B cell (primary cell): ENCODE results near the gene BSND. TPM values are rescaled to one million over a fixed set of nuclear protein-coding genes. Genes with fewer than 3 reads are reported as not detected.

Experiments used
- ATAC-seq: fragments of 200-7000 bp; cut with Tn5 transposase; one replicate; pipeline ENCODE4 v1.10.0; 2021; ENCODE audit warnings: low read depth, mild to moderate bottlenecking, moderate number of reproducible peaks, moderate library complexity
- CTCF ChIA-PET: fragments of 350-600 bp; sonication (Branson Sonifier 250); formaldehyde crosslinking; loops from one replicate; lab custom pipeline; 2021; ENCODE audit warnings: antibody characterized with exemption, inconsistent platforms; lab: Charles Lee
- POLR2A ChIA-PET: fragments of 350-600 bp; sonication (Branson Sonifier 250); formaldehyde crosslinking; loops from one replicate; lab custom pipeline; 2021; ENCODE audit warnings: antibody characterized with exemption; lab: Charles Lee
- DNase-seq: peaks from one replicate; pipeline ENCODE4 v3.0.0; 2013
- H2AFZ ChIP-seq: 2 replicates; pipeline ENCODE4 v1.6.1; 2012; ENCODE audit warnings: mild to moderate bottlenecking, low read depth, low read length; ENCODE audit not compliant: insufficient read depth, poor library complexity, severe bottlenecking
- H3K27ac ChIP-seq, 2 donors: 1 replicate in 1 of 2; 2 replicates in 1 of 2; pipeline ENCODE4 v1.5.1; 2012 to 2013; ENCODE audit warnings: low read length in 2 of 2, mild to moderate bottlenecking in 2 of 2, moderate library complexity in 1 of 2
- H3K27me3 ChIP-seq, 4 experiments: fragments of 200-600 bp in 1 of 4; sonication (generic) in 1 of 4; replicated peaks in 1 of 4; 1 replicate in 2 of 4; 2 replicates in 2 of 4; pipeline versions ENCODE4 v1.6.1 to v1.7.0; 2013 to 2016; ENCODE audit warnings: low read length in 3 of 4, mild to moderate bottlenecking in 2 of 4, mixed read lengths in 1 of 4, moderate library complexity in 1 of 4; ENCODE audit not compliant: insufficient read depth in 4 of 4, control insufficient read depth in 3 of 4; ENCODE audit errors: control extremely low read depth in 1 of 4
- H3K36me3 ChIP-seq, 2 experiments: replicated peaks in 1 of 2; 1 replicate in 1 of 2; 2 replicates in 1 of 2; pipeline versions ENCODE4 v1.6.1 to v1.7.1; 2013; ENCODE audit warnings: low read length in 1 of 2; ENCODE audit not compliant: insufficient read depth in 2 of 2, control insufficient read depth in 1 of 2; ENCODE audit errors: control extremely low read depth in 1 of 2, extremely low read depth in 1 of 2
- H3K4me1 ChIP-seq, 2 donors: fragments of 200-600 bp in 1 of 2; sonication (generic) in 1 of 2; 1 replicate in 1 of 2; 2 replicates in 1 of 2; pipeline versions ENCODE4 v1.5.1 to v1.6.1; 2013 to 2017; ENCODE audit warnings: low read length in 2 of 2; ENCODE audit not compliant: control insufficient read depth in 2 of 2, insufficient read depth in 2 of 2
- H3K4me2 ChIP-seq: replicated peaks from 2 replicates; pipeline ENCODE3; 2012; ENCODE audit warnings: mild to moderate bottlenecking, low read depth, low read length; ENCODE audit not compliant: poor library complexity, severe bottlenecking
- H3K4me3 ChIP-seq, 5 experiments: fragments of 200-600 bp in 1 of 5; sonication (generic) in 1 of 5; 1 replicate in 3 of 5; 2 replicates in 2 of 5; pipeline versions ENCODE4 v1.5.1 to v1.7.0; 2011 to 2016; ENCODE audit warnings: low read length in 4 of 5, mild to moderate bottlenecking in 4 of 5, low read depth in 2 of 5, control low read depth in 1 of 5, moderate library complexity in 1 of 5; ENCODE audit not compliant: insufficient read depth in 1 of 5; ENCODE audit errors: control extremely low read depth in 1 of 5, extremely low read depth in 1 of 5
- H3K79me2 ChIP-seq: fragments of 200-600 bp; sonication (generic); one replicate; pipeline ENCODE4 v1.6.0; 2016; ENCODE audit warnings: low read length; ENCODE audit not compliant: control insufficient read depth, insufficient read depth
- H3K9ac ChIP-seq: fragments of 200-600 bp; sonication (generic); 2 replicates; pipeline ENCODE4 v1.6.1; 2017; ENCODE audit warnings: mild to moderate bottlenecking, low read length, moderate library complexity
- H3K9me3 ChIP-seq, 3 donors: one replicate each; pipeline versions ENCODE4 v1.6.1 to v1.7.1; 2013; ENCODE audit warnings: low read length in 2 of 3; ENCODE audit not compliant: control insufficient read depth in 2 of 3, insufficient read depth in 1 of 3; ENCODE audit errors: control extremely low read depth in 1 of 3
- H4K20me1 ChIP-seq: 2 replicates; pipeline ENCODE4 v1.6.0; 2012; ENCODE audit warnings: mild to moderate bottlenecking, low read length; ENCODE audit not compliant: insufficient read depth, control insufficient read depth, poor library complexity, severe bottlenecking
- H3K27ac Mint-ChIP-seq: one replicate; pipeline ENCODE4 v1.8.0; 2021; ENCODE audit warnings: mixed read lengths
- H3K27me3 Mint-ChIP-seq: one replicate; pipeline ENCODE4 v1.8.0; 2021; ENCODE audit warnings: mixed read lengths
- H3K4me1 Mint-ChIP-seq: one replicate; pipeline ENCODE4 v1.8.0; 2021; ENCODE audit warnings: mixed read lengths
- H3K4me3 Mint-ChIP-seq: one replicate; pipeline ENCODE4 v1.8.0; 2021; ENCODE audit warnings: mixed read lengths
- H3K9me3 Mint-ChIP-seq: one replicate; pipeline ENCODE4 v1.8.0; 2022; ENCODE audit warnings: mixed read lengths; ENCODE audit not compliant: insufficient read depth
- EZH2 ChIP-seq: IDR thresholded peaks from 2 replicates; pipeline ENCODE4 v1.6.1; 2012; ENCODE audit warnings: borderline replicate concordance, low read depth, mild to moderate bottlenecking, moderate library complexity, low read length; ENCODE audit not compliant: insufficient read depth, poor library complexity, severe bottlenecking
- WGBS: methylation state at CpG from one replicate; pipeline ENCODE4 v1.1.5; 2013; ENCODE audit warnings: missing lambda C conversion rate; ENCODE audit not compliant: insufficient coverage; 5-methylcytosine and 5-hydroxymethylcytosine counted together
- intact Hi-C: fragments of 100-400 bp; cut with micrococcal nuclease; formaldehyde crosslinking; loops from one replicate; pipeline ENCODE4 v1.10.0; 2022
- polyA plus RNA-seq: library from polyadenylated mRNA; depleted of rRNA; stranded (reverse); fragments of >200 nt; gene quantifications from 2 replicates; pipeline ENCODE4 v1.2.3, GENCODE V29; 2012
- total RNA-seq, 2 donors: library from RNA; stranded (reverse); fragments of 120-200 nt in 1 of 2; gene quantifications; 1 replicate in 1 of 2; 2 replicates in 1 of 2; pipeline versions ENCODE4 v1.2.3 to v1.2.4, GENCODE V29; 2013 to 2022
- TF ChIP-seq, protein P1 (sequence below): fragments of 200-600 bp; IDR thresholded peaks from one replicate; pipeline ENCODE4 v1.8.0; 2022; ENCODE audit warnings: antibody characterized with exemption, mild to moderate bottlenecking

Gene BSND
- total and polyA plus RNA-seq, 2 donors (not counting 1 experiment from before 2014, with no cell fraction given) = not detected

DNA sequence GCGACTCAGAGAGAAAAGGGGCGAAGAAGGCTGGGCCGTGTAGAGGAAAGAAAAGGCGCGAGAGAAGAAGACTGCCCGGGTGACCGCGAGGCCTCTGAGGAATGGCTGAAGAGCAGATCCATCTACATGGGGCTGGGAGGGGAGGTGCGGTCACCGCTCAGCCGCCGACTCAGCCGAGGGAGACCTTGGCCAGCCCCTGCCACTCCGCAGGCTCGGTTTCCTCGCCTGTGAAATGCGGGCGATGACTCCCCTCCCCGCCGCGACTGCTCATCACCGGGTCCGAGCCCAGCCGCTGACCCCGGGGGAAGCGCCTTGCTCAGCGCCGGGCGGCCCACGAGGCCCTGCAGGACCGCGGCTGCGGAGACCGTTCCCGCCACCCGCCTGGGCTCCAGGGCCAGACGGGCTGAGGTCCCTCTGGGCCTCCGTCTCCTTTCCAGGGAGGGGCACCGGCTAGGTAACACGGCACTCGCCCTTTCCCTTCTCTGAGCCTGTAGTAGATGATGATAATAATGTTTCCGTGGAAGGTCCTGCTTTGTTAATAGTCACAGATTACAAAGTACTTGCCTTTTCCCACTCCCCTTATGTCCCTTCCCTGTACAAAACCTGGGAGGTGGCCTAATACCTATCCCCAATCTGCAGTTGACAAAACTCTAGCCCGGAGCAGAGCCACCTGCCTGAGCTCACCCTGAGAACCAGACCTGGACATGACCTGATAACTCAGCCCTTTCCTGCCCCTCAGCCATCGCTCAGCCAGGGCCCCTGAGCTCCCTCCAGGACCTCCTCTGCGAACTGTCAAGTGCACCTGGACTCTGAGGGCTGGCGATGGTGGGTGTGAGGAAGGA is 1.6 kb upstream of the BSND start:
- Histone ChIP-seq H3K27ac (no peak overlapping the region), H3K27me3 (peaks cover 0 to 52% (median 13%) of the 10 kb centered on the region in 4 experiments), H3K4me3 (no peak overlapping the region), H3K9me3 (peaks cover 0 to 6% (median 0%) of the 10 kb centered on the region in 3 donors), H3K9ac (no peak overlapping the region), H3K79me2 (no peaks in the 10 kb centered on the region), H2AFZ (peak overlapping the region; percentile 22), H3K36me3 (no peaks in the 10 kb centered on the region), H3K4me1 (peaks cover 10 to 11% of the 10 kb centered on the region in 2 donors), H3K4me2 (peak overlapping the region; percentile 55), H4K20me1 (no peaks in the 10 kb centered on the region)
- CTCF ChIA-PET = interaction anchor here (0.7 to 1.7 kb wide), 6 partner anchors 13 to 52 kb away, joined by 3 to 17 read pairs (median 4); no protein-coding TSS in a partner anchor
- DNase-seq (peak; percentile 16), ATAC-seq (no peak)
- intact Hi-C loops = loop anchor here (1.0 kb wide), 1 partner anchor 52 kb away; no protein-coding TSS in a partner anchor
- POLR2A ChIA-PET = interaction anchor here (0.7 kb wide), 1 partner anchor 24 kb away, joined by 8 read pairs; no protein-coding TSS in a partner anchor
- Mint-ChIP-seq H3K4me3 (no peak overlapping the region), H3K27me3 (peaks cover 48% of the 10 kb centered on the region), H3K27ac (no peak overlapping the region), H3K4me1 (peaks cover 14% of the 10 kb centered on the region), H3K9me3 (no peaks in the 10 kb centered on the region)
- TF ChIP-seq, protein P1, sequence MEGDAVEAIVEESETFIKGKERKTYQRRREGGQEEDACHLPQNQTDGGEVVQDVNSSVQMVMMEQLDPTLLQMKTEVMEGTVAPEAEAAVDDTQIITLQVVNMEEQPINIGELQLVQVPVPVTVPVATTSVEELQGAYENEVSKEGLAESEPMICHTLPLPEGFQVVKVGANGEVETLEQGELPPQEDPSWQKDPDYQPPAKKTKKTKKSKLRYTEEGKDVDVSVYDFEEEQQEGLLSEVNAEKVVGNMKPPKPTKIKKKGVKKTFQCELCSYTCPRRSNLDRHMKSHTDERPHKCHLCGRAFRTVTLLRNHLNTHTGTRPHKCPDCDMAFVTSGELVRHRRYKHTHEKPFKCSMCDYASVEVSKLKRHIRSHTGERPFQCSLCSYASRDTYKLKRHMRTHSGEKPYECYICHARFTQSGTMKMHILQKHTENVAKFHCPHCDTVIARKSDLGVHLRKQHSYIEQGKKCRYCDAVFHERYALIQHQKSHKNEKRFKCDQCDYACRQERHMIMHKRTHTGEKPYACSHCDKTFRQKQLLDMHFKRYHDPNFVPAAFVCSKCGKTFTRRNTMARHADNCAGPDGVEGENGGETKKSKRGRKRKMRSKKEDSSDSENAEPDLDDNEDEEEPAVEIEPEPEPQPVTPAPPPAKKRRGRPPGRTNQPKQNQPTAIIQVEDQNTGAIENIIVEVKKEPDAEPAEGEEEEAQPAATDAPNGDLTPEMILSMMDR = no peak
- TF ChIP-seq EZH2 = no peak
- WGBS = 15% methylated on average over 42 of the region's 46 CpGs

DNA sequence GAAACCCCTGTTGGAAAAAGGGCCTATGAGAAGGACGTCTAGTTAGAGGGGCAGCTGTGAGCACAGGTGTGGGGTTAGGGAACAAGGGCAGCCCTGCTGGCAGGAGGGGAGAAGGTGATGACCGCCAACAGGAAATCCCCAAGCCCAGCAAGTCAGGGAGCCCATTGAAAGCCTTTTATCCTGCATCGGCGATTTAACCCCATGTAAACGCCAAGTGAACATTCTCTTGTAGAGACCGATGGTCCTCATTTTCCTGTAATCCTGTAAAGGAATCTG is 1.1 kb upstream of the BSND start:
- no peaks in the 10 kb centered on the region for H3K36me3 ChIP-seq
- H3K79me2 ChIP-seq = no peaks in the 10 kb centered on the region
- no peak for ATAC-seq
- no peak overlapping the region for H3K4me3 Mint-ChIP-seq
- no peak for DNase-seq
- H4K20me1 ChIP-seq = no peaks in the 10 kb centered on the region
- peaks cover 0 to 52% (median 13%) of the 10 kb centered on the region in 4 experiments for H3K27me3 ChIP-seq
- no peak for TF ChIP-seq EZH2
- TF ChIP-seq, protein P1 = no peak
- no peak overlapping the region for H3K9ac ChIP-seq
- H3K27me3 Mint-ChIP-seq = peaks cover 48% of the 10 kb centered on the region
- WGBS = 73% methylated on average over 5 of the region's 6 CpGs
- POLR2A ChIA-PET = no interaction called here
- CTCF ChIA-PET = no interaction called here
- no peak overlapping the region for H3K27ac Mint-ChIP-seq
- intact Hi-C loops = no loop called here
- peaks cover 14% of the 10 kb centered on the region for H3K4me1 Mint-ChIP-seq
- peaks cover 10 to 11% of the 10 kb centered on the region in 2 donors for H3K4me1 ChIP-seq
- H3K4me2 ChIP-seq = no peak overlapping the region
- H3K4me3 ChIP-seq = no peak overlapping the region
- no peak overlapping the region for H3K27ac ChIP-seq
- peaks cover 0 to 6% (median 0%) of the 10 kb centered on the region in 3 donors for H3K9me3 ChIP-seq
- H3K9me3 Mint-ChIP-seq = no peaks in the 10 kb centered on the region
- no peak overlapping the region for H2AFZ ChIP-seq
